Stimulated activated CD4-positive, alpha-beta T cell treated with anti-CD3 and anti-CD28 coated beads, Interleukin-1b, Interleukin-23, amount 100 ng/mL, for 1 hour (primary cell): ENCODE data around the gene PFDN4.

ENCODE experiments used
- DNase-seq, 2 donors: peaks; one replicate each; pipeline ENCODE4 v3.0.0-alpha.2; 2020; ENCODE audit warnings: low read depth in 2 of 2

The PFDN4 gene

DNA sequence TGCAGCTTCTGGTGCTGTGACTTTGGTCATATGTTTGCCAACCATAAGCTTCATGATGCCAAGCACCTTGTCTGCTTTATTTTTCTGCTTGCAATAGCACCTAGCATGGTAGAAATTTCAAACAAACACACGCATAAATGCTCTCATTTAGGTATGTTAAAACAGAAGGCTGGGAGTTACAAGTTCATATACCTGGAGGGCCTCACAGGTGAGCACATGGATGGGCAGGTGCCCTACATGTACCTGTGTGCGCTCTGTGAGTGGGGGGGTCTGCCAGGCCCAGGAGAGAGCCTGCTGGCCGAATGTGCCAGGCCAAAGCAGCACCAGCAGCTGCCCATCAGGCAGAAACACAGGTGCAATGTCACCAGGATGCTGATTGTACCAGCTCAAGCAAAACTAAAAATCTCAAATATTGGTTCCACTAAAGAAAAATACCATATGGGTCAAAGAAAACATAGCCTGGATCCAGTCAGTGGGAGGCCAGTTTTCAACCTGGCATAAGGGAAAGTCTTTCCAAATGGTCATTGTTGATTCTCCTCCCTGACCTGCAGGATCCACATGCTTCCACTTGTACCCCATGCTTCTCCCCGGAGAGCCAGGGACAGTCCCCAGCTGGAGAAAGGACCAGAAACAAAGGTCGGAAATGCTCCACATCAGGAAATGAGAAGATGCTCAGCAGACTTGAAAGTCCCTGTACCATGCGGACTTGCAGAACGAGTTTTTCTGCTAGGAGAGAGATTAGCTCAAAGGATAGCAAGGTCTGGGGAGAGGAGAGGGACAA is 7.2 kb upstream of the PFDN4 start:
- no peak for DNase-seq

DNA sequence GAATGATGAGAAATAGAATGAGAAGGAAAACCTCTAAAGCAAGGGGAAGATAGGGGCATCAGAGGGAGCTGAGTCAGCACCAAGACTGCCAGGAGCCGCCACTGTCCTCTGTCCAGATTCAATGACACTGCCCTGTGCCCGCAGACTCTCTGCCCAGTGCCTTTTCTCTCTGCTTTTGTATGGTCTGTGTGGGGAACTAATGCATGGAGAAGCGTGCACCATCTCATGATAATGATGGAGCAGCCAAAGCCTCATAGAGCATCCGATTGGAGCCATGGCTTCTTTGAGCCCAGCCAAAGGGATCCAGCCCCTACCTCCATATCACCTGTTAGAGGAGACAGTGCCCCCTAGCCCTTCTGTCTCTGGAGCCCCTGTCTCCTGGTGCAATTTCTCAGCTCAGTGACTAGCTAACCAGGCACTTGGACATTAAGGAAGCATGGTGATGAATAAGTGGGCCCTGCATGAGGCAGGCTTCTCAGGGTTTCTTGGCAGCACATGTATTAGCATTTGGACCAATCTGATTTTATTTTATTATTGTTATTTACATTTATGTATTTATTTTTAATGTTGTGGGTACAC is 6.5 kb upstream of the PFDN4 start:
- DNase-seq: no peak

DNA sequence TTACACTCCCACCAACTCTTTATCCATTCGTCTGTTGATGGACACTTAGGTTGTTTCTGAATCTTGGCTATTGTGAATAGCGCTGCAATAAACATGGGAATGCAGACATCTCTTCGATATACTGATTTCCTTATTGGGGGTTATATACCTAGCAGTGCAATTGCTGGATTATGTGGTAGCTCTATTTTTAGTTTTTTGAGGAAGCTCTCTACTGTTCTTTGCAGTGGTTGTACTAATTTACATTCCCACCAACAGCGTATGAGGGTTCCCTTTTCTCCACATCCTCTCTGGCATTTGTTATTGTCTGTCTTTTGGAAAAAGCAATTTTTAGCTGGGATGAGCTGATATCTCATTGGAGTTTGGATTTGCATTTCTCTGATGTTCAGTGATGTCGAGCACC is 4.6 kb upstream of the PFDN4 start:
- no peak for DNase-seq

DNA sequence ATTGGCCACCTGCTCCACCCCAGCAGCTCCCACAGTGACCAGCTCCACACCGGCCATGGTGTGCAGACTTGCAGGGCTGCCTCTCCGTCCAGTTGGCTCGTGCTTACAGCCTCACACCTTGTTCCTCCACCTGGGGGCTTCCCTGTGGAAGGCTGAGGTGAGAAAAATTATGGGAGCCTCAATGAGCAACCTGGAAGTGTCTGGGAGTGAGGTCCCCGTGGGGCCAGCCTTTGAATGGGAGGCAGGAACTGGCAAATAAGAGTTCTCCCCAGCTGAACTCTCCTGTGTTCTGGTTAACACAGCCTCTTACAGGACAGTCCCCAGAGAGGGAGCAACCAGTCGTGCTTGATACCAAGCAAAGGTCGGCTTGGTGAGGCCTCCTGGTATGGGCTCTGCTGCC is 3.8 kb upstream of the PFDN4 start:
- DNase-seq: no peak

DNA sequence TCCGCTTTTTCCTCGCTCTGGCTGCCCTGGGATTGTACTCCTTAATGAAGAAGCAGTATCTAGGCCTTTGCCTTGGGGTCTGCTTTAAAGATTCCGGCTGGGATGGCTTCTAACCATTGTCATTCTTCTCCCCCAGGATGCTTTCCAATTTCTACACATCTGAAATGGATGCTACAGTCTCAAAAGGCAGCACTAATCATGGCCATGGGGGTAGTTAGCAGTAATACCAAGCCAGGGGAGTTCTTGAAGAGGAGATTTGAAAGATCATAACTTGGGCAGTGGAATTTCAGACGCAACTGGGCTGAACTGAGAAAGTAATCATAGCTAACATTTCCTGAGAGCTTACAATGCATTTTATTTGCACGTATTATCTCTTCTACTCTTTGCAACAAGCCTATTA is 3.4 kb upstream of the PFDN4 start:
- no peak for DNase-seq

DNA sequence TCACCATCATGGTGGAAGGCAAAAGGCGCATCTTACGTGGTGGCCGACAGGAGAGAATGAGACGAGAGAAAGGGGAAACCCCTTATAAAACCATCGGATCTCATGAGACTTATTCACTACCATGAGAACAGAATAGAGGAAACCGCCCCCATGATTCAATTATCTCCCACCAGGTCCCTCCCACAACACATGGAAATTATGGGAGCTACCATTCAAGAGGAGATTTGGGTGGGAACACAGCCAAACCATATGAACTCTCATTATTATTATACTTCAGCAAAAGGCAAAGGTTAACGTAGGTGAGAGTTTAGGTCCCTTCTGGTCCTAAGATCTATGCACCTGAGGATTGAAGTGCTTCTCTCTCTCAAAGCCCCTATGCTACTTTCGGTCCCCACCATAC is 2.4 kb upstream of the PFDN4 start:
- DNase-seq: no peak

DNA sequence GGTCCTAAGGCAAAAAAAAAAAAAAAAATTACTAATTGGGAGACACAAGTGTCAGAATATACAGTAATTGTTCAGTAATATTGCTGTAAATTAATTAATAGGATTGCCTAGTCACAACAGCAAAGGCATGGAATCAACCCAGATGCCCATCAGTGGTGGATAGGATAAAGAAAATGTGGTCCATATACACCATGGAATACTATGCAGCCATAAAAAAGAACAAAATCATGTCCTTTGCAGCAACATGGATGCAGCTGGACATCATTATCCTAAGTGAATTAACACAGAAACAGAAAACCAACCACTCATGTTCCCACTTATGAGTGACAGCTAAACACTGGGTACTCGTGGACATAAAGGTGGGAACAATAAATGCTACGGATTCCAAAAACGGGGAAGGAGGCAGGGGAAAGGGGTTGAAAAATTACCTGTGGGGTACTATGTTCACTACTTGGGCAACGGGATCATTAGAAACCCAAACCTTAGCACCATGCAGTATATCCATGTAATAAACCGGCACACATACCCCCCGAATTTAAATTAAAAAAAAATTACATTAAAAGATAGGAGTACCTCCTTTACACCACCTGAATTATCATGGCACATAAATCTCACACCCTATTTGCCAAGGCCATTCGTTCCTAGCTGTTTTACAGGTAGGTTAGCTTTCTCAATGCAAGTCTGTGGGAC is 689 bp upstream of the PFDN4 start:
- no peak for DNase-seq

DNA sequence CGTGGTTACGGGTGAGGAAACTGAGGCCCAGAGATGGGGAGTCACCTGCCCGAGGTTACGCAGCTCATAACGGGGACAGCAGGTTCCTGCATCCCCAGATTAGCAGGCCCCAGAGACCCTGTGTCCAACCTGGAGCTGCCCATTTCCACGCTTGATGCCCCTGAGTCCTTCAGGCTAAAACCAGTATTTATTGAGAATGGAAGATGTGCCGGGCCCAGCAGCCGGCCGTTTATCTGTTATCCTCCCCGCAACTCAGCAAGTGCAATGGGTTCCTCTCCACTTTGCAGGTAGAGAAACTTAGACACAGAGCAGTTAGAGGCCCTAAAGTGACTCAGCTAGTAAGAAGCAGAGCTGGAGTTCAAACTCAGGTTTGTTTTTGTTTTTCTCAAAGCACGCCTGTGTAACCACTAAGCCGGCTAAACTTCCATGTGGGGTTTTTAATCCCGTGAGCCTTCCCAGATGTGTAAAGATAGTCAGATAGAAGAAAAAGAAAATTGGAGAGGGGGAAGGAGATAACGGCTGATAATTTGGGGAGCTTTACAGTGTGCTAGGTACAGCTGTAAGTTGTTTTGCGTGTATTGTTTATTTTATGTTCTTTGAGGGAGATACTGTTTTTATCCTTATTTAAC is 775 bp downstream of the PFDN4 start:
- DNase-seq: no peak

DNA sequence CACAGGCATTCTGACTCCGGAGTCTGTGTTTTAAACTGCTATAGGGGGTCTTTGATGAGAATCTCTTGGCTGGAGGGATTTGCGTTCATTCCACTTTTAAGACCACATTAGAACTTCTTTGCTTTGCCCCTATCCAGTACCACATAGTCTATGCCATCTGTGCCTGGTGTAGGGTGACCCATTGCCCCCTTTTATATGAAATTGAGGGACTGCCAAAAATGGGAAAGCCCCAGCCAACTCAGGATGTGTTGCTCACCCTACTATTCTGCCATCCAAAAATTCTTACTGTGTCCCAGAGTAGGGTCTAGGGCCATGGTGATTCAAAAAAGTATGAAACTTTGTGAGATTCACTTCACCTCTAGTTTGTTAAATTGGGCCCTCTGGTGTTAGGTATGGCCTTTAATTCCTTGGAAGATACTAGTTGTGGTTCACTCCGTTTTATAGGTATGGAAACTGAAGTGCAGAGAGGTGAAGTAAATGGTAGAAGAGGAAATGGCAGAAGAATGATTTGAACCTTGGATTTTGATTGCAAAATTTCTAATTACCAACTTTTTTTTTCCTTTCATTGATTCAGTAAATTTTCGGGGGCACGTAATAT is 1.4 kb downstream of the PFDN4 start:
- no peak for DNase-seq

DNA sequence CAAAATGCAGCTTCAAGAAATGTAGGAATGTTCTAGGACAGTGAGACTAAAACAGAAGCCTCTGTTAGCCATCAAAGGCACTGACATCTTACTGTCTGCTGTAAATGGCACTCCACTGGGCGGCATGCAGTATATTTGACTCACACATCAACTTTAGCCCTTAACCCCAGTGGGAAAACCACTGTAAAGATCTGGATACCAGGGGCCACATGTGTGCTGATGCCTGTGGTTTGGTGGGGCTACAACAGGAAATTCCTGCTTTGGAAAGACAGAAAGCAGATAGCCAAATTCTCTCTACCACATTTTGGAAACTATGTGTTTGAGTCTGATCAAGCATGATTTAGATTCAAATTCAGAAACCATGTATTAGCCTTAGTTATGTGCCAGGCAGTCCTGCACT is 4.3 kb downstream of the PFDN4 start:
- DNase-seq: no peak

DNA sequence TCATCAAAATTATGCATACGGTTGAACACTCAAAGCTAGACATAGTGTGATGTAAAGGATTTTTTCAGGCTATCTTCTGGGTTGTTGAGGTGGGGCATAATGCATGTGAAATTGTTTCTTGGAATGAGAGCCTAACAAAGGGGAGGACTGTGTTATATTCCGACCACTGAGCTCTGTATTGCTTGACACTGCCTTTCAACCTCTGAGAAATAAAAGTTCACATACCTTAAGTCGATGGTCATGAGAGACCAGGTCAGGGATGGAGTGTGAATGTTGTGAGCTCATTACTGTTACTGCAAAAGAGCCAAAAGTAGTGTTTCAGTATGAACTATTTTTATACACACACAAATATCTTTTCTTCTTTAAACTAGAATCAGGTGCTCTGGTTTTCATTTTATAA is 5.0 kb downstream of the PFDN4 start:
- no peak for DNase-seq

DNA sequence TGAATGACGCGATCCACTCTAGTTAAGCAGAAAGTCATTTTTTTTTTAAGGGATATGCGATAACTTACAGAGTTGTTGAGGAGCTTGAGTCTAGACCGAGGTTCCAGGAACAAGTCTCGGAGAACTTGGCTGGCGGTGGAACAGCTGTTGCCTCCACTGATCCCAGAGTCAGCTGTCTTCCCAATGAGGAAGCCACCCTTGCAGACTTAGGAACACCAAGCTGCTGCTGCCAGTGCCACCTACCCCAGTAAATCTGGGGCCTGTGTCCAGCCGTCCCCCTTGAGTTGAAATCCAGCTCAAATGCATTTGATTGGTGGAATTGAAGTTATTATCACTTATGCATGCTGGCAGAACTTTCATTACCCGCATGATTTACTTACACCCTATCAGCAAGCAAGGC is 6.7 kb downstream of the PFDN4 start:
- DNase-seq: no peak

DNA sequence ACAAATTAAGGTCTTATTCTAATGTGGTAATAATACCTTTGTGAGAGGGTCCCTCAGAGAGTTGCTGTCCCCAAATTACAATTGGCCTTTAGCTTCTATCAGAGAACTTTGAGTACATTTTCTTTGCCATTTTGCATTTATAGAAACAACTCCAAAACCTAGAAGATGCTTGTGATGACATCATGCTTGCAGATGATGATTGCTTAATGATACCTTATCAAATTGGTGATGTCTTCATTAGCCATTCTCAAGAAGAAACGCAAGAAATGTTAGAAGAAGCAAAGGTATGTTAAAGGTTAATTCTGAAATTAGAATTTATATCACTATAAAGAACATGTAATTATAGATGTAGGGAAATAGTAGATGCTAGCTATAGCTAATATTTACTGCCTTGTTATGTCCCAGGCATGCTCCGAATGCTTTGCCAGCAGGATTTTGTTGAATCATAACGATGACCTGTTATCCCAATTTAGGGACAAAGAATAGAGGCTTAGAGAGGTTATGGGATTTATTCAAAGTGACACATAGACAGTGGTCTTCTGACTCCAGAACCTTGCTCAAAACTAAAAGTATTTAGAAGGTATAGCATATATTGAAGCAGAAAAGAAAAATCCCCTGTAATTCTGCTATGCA is 7.4 kb downstream of the PFDN4 start:
- DNase-seq: no peak

DNA sequence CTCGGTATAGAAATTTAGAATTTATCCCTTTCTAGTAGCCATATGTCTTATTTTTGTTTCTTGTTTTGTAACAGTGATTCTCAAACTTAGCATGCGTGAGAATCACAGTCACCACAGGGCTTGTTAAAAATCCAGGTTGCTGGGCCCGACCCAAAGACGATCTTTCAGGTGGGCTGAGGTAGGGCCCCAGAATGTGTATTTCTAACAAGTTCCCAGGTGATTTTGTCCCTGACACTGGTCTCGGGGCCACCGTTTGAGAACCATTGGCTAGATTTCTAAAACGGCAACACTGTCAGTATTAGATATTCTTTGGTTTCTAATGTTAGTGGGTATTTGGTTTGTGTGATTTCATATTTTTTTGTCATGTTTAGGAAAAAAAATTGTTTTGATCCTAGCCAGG is 9.9 kb downstream of the PFDN4 start:
- no peak for DNase-seq

DNA sequence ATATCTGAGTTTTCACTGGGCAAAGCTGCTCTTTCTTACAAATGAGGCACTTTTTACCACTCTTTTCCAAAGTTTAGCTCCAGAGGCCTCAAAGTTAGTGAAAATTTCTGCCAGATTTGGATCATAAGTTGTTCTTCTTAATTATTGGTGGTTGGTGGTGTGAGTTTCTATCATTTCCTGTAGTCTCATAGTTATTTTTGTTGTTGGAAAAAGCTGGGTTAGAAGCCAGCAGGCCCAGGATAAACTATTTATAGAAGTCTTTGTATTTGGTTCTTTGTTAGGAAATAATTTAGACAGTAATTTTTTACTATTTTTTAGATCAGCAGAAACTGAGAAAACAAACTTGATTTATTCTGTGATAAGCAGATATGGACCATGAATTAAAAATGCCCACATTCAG is 10.6 kb downstream of the PFDN4 start:
- no peak for DNase-seq

DNA sequence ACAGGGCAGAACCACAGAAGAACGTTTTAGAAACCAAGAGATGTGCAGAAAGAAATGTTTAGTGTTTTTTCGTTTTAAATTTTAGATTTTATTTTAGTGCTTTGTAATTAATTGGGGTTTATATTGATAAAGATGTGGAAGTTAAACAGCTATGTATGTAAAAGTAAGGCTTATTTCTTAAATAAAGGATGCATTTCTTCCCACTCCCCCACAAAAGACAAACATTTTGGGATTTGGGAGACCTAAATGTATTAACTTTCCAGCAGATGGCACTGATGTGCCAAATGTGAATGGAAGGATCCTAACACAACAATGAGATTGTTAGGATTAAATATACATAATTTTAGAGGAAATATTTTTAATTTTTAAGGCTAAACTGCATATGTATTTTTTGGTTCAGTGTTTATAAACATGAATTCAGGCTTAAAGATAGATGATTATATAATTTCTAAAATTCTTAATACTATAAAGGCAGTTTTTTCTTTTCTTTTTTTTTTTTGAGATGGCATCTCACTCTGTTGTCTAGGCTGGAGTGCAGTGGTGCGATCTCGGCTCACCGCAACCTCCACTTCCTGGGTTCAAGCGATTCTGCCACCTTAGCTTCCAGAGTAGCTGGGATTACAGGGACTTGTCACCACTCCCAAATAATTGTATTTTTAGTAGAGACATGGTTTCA is 12.0 kb downstream of the PFDN4 start:
- no peak for DNase-seq

DNA sequence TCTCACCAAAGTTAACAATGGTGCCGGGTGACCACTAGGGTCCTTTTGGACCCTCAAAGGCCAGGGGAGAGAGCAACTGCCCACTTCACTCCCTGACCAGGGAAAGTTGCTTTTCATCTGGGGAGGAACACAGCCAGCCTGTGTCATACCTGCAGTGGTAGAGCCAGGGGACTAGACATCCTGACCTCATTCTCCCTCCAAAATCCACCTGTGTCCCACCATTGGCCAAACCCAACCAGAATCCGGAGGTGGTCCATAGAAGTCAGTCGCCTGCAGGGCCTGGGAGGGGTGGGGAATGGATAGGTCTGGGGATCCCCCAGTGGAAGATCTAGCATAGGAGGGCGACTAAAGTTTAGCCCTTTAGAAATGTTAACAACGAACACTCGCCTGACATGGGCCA is 12.8 kb downstream of the PFDN4 start:
- DNase-seq: no peak

DNA sequence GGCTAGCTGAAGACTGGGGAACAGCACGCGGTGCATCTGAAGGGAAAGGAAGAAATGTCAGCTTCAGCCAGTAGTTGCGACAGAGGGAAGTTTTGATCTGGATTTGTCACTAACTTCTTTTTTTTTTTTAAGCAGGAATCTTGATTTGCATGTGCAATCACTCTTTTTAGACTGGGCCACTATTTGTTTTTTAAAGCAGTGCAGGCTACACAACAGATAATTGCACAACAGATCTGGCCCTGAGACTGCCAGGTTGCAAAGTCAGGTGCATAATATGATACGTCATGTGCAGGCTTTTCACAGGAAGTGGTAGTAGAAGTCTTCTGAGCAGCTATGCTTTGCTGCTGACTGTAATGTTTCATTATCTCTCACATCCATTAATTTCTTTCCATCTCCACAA is 13.5 kb downstream of the PFDN4 start:
- no peak for DNase-seq

DNA sequence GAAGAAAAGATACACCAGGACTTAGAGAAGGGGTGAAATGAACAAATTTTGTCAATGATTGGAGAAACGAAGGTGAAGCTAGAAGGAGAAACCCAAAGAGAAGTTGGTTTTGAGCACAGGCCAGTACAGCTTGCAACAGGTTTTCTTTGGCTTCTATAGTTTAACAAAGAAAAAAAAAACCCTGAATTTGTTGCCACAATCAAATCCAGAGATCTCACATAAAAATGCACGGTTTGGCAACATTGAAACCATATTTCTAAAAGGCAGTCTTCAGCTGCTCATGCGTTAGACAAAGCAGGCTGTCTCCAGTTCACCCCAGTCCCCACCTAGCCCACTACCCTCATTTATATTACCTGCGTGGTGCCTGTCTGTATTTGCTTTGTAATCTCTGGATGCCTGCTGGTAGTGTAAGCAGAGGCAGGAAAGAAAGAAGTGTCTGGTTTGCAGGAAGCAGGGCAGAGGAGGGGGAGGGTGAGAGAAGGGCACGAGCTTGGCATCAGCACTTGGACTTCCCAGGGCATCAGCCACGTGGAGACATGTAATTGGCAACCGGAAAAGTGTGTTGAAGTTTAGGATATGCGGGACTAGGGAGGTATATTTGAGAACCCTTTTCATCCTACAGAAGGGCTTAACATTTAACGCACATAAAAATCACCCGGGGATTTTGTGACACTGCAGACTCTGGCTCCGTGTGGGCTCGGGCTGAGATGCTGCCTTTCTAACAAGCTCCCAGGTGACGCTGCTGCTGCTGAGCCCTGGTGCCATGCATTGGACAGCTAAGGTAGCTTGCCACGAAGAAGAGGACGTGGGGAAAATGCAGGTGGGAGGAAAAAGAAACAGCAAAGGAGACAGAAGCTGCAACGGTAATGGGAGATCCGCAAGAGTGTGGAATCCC is 14.4 kb downstream of the PFDN4 start:
- DNase-seq: no peak

DNA sequence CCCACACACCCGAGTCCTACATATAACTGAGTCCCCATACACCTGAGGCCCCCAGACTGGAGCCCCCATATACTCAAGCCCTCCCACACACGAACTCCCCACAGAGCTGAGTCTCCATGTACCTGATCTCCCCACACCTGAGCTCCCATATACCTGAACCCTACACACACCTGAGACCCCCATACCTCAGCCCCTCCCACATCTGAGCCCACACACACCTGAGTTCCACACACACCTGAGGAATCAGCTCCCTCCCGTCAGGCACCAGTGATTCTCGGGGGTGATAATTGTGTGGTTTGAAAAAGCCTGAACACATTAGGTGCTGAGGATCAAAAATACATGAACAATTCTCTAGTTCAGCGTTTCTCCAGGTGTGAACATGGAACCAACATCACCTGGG is 15.4 kb downstream of the PFDN4 start:
- DNase-seq: no peak
